Activated CD8-positive, alpha-beta memory T cell treated with anti-CD3 and anti-CD28 coated beads for 48 hours (primary cell): ENCODE data around the gene BCL11B.

ENCODE experiments used
- DNase-seq, 3 experiments: peaks; one replicate each; pipeline ENCODE4 v3.0.0-alpha.2; 2020; ENCODE audit warnings: low read depth in 2 of 3, low spot score in 2 of 3

Gene BCL11B

GRCh38 chr14:99256483-99256874, 15.5 kb downstream of the BCL11B start:
- DNase-seq: no peak

DNA sequence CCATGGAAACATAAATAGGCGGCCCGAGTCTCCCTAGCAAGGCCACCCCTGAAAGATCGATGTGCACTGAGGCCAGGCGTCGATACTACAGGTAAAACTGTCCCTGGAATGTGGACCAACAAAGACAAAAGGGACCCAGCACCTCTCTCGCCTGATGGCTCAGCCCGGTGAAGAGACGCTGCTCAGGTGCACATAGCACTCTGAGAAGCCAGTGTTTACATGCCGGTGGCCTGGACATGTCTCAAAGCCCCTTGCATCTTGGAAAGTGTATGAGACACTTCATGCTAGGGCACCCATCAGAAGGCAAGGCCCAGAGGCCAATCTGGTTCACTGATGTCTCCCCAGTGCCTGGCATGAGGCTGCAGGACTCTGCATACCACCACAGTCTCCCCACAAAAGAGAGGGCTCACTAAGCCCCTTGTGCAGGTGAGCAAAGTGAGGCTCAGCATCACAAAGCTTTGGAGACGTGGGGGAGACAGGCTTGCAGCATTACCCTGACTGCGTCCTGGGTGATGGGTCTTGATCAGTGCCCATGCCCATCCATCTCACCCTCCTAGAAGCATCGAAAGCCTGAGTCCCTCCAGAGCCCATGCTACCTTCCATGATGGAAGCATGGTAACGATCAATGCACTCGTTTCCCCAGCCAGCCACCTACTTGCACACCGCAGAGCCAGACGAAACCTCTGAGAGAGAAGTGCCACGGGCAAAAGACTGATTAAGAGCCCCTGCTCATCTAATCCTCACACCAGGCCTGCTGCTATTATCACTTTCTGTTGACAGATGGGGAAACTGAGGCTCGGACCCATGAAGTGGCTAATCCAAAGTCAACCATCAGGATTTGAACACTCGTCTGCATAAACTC, 16.1 kb downstream of the BCL11B start:
- no peak for DNase-seq

- DNase-seq: peak in 1 of 3 experiments; percentile 8
These were observed 17.5 kb downstream of the BCL11B start for GRCh38 chr14:99254328-99255009.

- no peak for DNase-seq
These were observed 18.1 kb downstream of the BCL11B start for GRCh38 chr14:99253890-99254289.

DNA sequence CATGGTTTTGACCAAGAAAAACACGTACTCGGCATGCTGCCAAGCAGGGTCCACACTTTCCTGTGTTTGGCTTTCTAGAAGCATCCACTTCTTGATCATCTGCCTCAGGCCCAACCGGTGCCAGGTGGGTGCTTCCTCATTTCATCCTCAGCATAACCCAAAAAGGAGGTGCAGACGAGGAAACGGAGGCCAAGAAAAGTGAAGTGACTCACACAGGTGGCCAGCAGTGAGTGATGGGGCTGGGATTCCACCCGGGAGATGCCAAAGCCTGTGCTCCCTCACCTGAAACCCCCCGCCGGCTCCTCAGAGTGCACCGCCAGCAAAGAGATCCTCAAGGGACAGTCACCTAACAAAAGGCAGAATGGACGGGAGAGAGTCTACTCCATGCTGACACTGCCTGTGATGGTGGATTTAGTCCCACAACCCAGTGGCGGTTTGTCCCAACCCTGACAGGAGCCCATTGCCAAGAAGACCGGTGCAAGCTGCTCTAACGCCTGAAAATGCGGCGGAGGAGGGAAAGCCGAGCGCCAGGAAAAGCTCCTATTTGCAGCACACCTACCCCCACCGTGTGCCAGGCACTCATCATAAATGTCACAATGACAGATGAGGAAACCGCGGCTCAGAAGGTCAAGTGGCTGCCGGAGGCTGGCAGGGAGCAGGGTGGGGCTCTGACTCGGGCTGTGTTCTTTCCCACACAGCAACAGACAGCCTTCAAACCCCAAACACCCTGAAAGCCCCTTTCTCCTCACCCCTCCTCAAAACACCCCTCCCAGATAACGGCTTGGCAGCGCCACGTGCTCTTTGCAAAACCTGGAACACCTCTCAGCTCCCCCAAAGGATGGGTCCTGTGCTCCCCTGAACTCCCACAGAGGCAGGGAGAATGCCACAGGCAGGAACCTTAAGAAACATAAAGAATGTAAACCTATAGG, 18.8 kb downstream of the BCL11B start:
- peak in 1 of 3 experiments; percentile 12 for DNase-seq

GRCh38 chr14:99252443-99252939, 19.5 kb downstream of the BCL11B start:
- DNase-seq: no peak

- DNase-seq: no peak
These were observed 20.3 kb downstream of the BCL11B start for GRCh38 chr14:99251721-99252120.

- DNase-seq: no peak
These were observed 21.3 kb downstream of the BCL11B start for GRCh38 chr14:99250636-99251208.

- DNase-seq: no peak
These were observed 22.6 kb downstream of the BCL11B start for GRCh38 chr14:99249389-99249788.

- no peak for DNase-seq
These were observed 23.2 kb downstream of the BCL11B start for GRCh38 chr14:99248761-99249171.

- no peak for DNase-seq
These were observed 24.2 kb downstream of the BCL11B start for GRCh38 chr14:99247772-99248171.

DNA sequence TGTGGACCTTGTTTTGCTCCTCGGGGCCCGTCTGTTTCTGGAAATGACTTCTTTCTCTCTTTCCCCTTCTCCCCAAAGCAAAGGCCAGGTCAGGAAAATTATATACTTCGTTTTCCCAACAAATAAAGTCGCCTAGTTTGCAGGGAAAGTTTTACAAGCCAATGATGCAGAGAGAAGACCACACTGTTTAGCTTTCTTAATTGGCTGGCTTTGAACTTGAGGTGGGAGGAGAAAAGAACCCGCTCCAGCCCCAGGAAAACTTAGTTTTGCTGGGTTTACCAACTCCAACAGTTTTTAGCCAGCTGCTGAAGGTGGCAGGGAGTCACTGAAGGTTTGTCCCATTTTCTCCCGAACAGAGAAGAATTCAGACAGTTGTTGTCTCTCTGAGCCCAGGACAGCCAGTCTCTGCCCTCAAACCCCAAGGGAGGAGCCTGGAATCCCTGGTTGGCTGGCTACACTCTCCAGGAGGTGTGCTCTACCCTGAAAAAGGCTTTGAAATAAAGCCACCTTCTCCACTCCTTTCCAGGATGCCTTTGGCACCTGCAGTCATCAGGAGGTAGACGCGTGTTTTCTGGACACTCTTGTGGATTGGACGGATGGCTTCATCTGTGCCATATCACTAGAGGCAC, 24.8 kb downstream of the BCL11B start:
- no peak for DNase-seq

GRCh38 chr14:99246536-99247097, 25.4 kb downstream of the BCL11B start:
- no peak for DNase-seq

DNA sequence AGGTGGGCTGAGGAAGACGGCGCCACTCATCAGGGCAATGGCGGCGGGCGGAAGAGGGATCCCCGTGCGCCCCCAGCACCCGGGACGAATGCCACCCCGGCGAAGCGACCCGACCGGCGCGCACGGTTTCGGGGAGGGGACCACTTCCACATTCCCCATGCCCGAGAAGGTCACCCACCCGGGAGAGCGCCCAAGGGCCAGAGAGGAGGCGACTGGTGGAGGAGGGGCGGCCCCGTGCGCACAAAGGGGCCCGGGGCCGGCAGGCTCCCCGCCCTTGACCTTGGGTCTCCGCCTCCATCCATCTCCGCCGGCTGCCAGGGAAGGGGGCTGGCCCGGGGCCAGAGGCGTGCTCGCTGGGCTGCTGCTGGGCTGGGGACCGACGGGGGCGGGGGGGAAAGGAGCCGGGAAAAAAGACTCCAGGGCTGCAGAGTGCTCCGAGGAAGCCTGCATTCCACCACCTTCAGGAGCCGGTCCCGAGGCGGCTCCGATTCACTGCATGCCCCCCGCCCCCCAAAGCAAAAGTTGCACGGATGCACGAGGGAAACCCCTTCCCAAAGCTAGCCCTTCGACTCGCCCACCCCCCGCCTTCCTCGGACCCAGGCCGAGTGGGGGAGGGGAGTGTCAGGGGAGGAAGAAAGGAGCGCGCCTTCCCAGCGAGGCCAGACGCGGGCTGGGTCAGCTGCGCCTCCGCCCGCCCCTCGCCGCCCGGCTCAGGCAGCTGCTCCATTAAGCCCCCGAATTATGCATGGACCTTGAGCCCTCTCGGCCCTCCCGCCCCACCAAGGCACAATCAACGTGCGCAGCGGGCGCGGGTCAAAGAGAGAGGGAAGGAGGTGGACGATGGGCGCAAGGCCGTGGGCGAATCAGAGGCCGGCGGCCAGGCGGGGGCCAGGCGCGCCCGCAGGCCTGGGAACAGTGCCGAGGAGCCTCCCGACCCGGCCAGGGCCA, 26.2 kb downstream of the BCL11B start:
- no peak for DNase-seq

- no peak for DNase-seq
These were observed 26.9 kb downstream of the BCL11B start for GRCh38 chr14:99244941-99245563.

DNA sequence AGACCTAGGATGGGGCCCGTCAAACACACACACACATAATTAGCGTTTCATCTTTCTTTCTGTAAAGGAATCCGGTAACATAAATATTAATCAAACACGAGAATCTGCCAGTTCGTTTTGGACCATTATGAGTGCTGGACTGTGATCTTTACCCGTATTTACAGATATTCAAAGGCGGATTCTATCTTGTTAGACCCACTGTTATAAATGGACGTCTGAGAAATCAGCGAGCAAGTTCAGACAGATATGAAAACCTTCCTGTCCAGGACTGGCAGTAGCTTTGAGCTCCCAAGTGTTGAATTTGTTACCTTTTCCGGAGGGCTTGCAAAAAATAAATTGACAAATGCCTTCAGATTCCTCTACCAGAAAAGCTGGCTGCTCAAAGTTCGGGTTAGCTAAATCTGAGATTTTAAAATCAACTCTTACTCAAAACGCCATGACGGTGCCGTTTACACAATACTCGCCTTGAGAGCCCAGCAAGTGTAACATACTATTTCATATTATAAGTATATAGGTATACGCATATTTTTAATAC, 27.6 kb downstream of the BCL11B start:
- no peak for DNase-seq

DNA sequence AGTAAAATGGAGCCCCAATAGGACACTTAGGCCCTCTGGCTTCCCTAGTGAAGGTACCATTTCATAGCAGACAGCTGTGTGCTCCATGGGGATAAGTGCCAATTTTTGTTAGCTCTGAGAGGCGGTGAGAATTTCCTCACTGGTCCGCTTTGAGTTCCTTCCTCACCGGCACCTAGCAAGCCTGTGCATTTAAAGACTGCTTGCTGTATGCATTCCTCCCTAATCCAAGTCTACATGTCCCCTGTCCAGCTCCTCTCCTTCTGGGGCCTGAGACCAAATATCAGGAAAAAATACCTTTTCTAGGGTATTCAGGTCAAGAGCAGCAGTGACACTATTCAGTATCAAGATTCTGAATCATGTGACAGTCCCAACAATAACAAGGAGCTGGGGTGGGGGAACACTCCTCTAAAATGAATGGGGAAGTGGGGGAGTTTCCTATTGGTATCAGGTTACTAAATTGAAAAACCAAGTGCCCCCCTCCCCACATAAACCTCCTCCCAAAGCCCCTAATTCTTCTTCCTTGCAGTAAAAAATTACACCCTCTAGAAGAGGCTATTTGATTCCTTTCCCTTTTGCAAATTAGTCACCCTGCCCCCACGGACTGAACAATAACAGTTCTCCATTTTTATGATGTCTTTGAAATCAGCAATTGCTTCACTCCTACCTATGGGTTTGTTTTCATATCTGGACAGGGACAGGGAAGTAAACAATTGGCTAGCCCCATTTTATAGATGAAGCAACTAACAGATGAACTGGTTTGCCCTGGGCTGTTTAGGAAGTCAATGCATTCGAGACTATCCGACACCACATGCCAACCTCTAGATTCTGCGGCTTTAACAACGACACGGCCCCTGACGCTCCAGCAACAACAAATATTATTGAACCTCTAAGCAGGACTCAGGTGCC, 28.9 kb downstream of the BCL11B start:
- no peak for DNase-seq
